Skeletal muscle satellite cell (primary cell): ENCODE measurements around the gene ASTN2.

ENCODE experiments used
- H3K27me3 ChIP-seq: 2 replicates; pipeline ENCODE4 v1.7.0; 2013; ENCODE audit warnings: low read length; ENCODE audit not compliant: control insufficient read depth, insufficient read depth
- H3K36me3 ChIP-seq: 2 replicates; pipeline ENCODE4 v1.7.0; 2013; ENCODE audit warnings: mild to moderate bottlenecking, control low read depth, low read length; ENCODE audit not compliant: insufficient read depth
- H3K4me1 ChIP-seq: 2 replicates; pipeline ENCODE4 v1.7.0; 2013; ENCODE audit warnings: low read length; ENCODE audit not compliant: control insufficient read depth, insufficient read depth
- H3K4me2 ChIP-seq: 2 replicates; pipeline ENCODE4 v1.7.0; 2013; ENCODE audit warnings: mild to moderate bottlenecking, low read length
- H3K4me3 ChIP-seq: 2 replicates; pipeline ENCODE4 v1.7.0; 2013; ENCODE audit warnings: low read length
- H3K9ac ChIP-seq: 2 replicates; pipeline ENCODE4 v1.7.0; 2013; ENCODE audit warnings: mild to moderate bottlenecking, low read depth, low read length, moderate library complexity
- H3K9me3 ChIP-seq: replicated peaks from 2 replicates; pipeline ENCODE4 v1.7.0; 2013; ENCODE audit warnings: mild to moderate bottlenecking, control low read depth, low read length

The ASTN2 gene

GRCh38 chr9:116656501-116656971 is 758.3 kb downstream of the ASTN2 start:
- no peak overlapping the region for H3K4me3 ChIP-seq
- no peak overlapping the region for H3K9ac ChIP-seq
- H3K4me1 ChIP-seq: peaks cover 7% of the 10 kb centered on the region
- no peak overlapping the region for H3K4me2 ChIP-seq
- H3K9me3 ChIP-seq: no peaks in the 10 kb centered on the region
- H3K36me3 ChIP-seq: no peaks in the 10 kb centered on the region
- H3K27me3 ChIP-seq: no peaks in the 10 kb centered on the region

GRCh38 chr9:116654059-116654355 is 760.9 kb downstream of the ASTN2 start:
- Histone ChIP-seq H3K9me3 (no peaks in the 10 kb centered on the region), H3K4me2 (no peak overlapping the region), H3K27me3 (no peaks in the 10 kb centered on the region), H3K4me3 (no peak overlapping the region), H3K9ac (no peak overlapping the region), H3K36me3 (no peaks in the 10 kb centered on the region), H3K4me1 (peaks cover 7% of the 10 kb centered on the region)

- no peaks in the 10 kb centered on the region for H3K27me3 ChIP-seq
- no peak overlapping the region for H3K4me2 ChIP-seq
- H3K4me1 ChIP-seq: peaks cover 7% of the 10 kb centered on the region
- H3K36me3 ChIP-seq: no peaks in the 10 kb centered on the region
- H3K9me3 ChIP-seq: no peaks in the 10 kb centered on the region
- no peak overlapping the region for H3K9ac ChIP-seq
- H3K4me3 ChIP-seq: no peak overlapping the region
Observed at GRCh38 chr9:116653348-116654058, 761.4 kb downstream of the ASTN2 start.

- no peaks in the 10 kb centered on the region for H3K27me3 ChIP-seq
- H3K36me3 ChIP-seq: no peaks in the 10 kb centered on the region
- no peak overlapping the region for H3K4me3 ChIP-seq
- no peaks in the 10 kb centered on the region for H3K4me1 ChIP-seq
- no peak overlapping the region for H3K9ac ChIP-seq
- H3K4me2 ChIP-seq: no peak overlapping the region
- no peaks in the 10 kb centered on the region for H3K9me3 ChIP-seq
Observed at GRCh38 chr9:116647515-116647809, 767.4 kb downstream of the ASTN2 start.

- Histone ChIP-seq H3K4me3 (no peak overlapping the region), H3K9me3 (no peaks in the 10 kb centered on the region), H3K27me3 (no peaks in the 10 kb centered on the region), H3K36me3 (no peaks in the 10 kb centered on the region), H3K4me2 (no peak overlapping the region), H3K4me1 (no peaks in the 10 kb centered on the region), H3K9ac (no peak overlapping the region)
Observed at GRCh38 chr9:116646661-116647514, 768.0 kb downstream of the ASTN2 start.

- H3K9ac ChIP-seq: no peak overlapping the region
- H3K4me2 ChIP-seq: no peak overlapping the region
- no peak overlapping the region for H3K4me3 ChIP-seq
- H3K4me1 ChIP-seq: no peaks in the 10 kb centered on the region
- H3K9me3 ChIP-seq: no peaks in the 10 kb centered on the region
- H3K36me3 ChIP-seq: no peaks in the 10 kb centered on the region
- H3K27me3 ChIP-seq: no peaks in the 10 kb centered on the region
Observed at GRCh38 chr9:116644091-116644688, 770.7 kb downstream of the ASTN2 start.

GRCh38 chr9:116643691-116644090 is 771.2 kb downstream of the ASTN2 start:
- Histone ChIP-seq H3K9me3 (no peaks in the 10 kb centered on the region), H3K36me3 (no peaks in the 10 kb centered on the region), H3K9ac (no peak overlapping the region), H3K4me2 (no peak overlapping the region), H3K4me3 (no peak overlapping the region), H3K4me1 (no peaks in the 10 kb centered on the region), H3K27me3 (no peaks in the 10 kb centered on the region)

GRCh38 chr9:116641292-116642059 is 773.4 kb downstream of the ASTN2 start:
- Histone ChIP-seq H3K36me3 (no peaks in the 10 kb centered on the region), H3K4me3 (no peak overlapping the region), H3K9me3 (no peaks in the 10 kb centered on the region), H3K4me1 (no peaks in the 10 kb centered on the region), H3K27me3 (no peaks in the 10 kb centered on the region), H3K9ac (no peak overlapping the region), H3K4me2 (no peak overlapping the region)

GRCh38 chr9:116639251-116639741 is 775.6 kb downstream of the ASTN2 start:
- H3K4me3 ChIP-seq: no peak overlapping the region
- H3K4me2 ChIP-seq: no peak overlapping the region
- H3K27me3 ChIP-seq: no peaks in the 10 kb centered on the region
- H3K4me1 ChIP-seq: no peaks in the 10 kb centered on the region
- H3K9ac ChIP-seq: no peak overlapping the region
- no peaks in the 10 kb centered on the region for H3K9me3 ChIP-seq
- no peaks in the 10 kb centered on the region for H3K36me3 ChIP-seq

GRCh38 chr9:116635908-116636307 is 778.9 kb downstream of the ASTN2 start:
- no peak overlapping the region for H3K9ac ChIP-seq
- no peaks in the 10 kb centered on the region for H3K36me3 ChIP-seq
- H3K4me3 ChIP-seq: no peak overlapping the region
- no peaks in the 10 kb centered on the region for H3K27me3 ChIP-seq
- H3K4me1 ChIP-seq: peaks cover 3% of the 10 kb centered on the region
- H3K4me2 ChIP-seq: no peak overlapping the region
- no peaks in the 10 kb centered on the region for H3K9me3 ChIP-seq
